Measurements from ENCODE around the gene CPT1C.
A peak's percentile ranks its signal among the peaks of the same experiment; 100 is the strongest.

Gene CPT1C

DNA sequence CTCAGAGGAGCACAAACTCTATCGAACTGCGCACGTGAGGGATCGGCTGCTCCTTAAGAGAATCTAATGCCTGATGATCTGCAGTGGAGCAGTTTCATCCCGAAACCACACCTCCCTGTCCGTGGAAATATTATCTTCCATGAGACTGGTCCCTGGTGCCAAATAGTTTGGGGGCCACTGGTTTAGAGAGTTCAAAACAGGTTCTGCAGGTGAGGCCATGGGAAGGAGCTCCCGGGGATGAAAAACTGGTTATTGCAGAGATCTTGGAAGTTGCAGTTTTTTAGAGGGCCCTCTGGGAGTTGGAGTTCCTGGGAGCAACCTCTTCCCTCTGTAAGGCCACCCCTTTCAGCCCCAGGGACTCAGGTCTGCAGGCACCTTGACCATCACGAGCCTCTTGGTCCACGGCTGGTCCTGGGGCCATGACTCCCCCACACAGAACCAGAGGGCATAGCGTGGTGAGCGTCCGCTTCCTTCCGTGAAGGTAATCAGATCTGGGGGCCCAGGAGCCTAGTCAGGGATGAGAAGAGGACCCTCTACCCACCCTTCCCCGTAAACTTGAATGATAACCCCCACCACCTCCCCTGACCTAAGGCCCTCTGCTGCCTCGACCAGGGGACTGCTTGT, 30.5 kb upstream of the CPT1C start:
- DNase-seq = no peak

DNA sequence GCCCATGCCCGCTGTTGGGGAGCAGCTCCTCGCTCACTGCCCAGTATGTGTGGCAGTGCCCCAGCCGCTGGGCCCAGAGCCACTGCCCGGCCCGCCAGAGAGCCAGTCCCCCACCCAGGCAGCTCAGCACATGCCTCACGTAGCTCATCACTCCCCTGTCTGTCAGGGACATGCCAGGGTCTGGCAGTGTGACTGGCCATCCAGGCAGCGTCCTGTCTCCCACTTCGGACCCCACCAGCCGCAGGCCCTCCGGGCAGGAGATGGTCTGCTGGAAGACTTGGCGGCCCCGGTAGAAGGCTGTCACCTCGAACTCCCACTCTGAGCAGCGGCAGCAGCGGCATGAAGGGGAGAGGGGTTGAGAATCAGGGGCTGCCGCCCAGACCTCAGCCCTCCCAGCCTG, 28.9 kb upstream of the CPT1C start:
- no peak for DNase-seq

DNA sequence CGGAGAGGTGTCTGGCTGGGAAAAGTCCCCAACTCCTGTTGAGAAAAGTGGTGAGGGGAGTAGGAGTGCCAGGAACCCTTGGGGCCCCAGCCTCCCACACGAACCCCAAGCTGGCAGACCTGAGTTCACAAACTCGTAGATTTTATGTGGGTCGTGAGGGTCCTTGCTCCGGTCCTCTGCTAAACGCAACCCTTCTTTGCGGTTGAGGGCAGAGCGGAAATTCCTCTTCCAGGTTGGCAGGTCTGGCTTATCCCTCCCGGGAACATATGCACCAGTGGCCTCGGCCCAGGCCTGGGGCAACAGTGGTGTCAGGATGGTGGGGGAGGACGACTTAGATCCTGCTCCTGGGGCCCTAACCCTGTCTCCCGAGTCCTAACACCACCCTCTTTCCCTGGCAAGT, 27.7 kb upstream of the CPT1C start:
- DNase-seq = no peak

DNA sequence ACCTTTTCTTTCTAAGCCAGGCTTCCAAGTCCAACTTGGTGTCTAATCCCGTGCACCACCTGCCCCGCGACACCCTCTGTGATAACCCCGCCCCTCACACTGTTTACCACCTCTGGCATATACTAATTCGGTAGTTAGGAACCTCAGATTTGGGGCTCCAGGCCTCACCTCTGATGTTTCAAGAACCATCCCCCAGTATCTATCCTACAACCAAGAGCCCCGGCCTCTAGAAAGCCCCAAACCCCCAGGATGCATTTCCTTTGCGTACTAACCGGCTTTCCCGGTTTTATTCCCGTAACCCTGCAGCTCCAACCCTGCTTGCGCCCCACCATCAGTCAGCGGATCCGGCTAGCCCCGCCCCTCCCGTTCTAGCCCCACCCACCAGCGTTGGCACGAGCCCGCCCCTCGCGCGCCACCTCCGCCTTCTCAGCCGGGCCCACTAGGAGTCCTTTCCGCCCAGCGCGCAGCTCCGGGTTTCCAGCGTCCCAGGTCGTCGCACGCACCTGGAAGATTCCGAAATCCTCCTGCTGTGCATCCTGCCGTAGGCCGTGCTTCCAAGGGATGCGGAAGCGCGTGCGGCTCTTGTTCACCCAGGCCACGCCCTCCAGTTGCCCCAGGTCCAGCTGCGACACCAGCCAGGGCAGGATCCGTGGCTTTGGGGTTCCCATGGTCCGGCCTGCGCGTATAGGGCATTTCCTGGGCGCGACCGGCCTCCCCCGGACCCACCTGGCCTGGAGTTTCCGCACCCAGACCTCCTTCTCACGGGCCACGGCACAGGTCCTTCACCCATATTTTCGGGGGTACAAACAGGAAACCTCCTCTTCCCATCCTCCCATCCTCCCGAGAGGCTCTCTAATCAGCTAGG, 26.5 kb upstream of the CPT1C start:
- DNase-seq = peak; percentile 68

DNA sequence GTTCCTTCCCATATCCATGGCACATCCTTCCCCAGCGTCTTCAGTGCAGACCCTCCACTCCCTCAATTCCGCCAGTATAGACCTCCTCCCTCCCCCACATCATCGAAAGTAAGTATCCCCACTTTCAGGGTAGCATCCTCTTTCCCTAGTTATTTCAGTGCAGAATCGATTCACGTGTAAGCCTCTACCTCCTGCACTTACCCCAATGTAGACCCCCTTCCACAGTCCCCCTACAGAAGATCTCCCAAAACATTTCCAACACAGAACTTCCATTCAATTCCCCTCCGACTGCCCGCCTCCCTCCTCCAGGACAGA, 25.9 kb upstream of the CPT1C start:
- no peak for DNase-seq

DNA sequence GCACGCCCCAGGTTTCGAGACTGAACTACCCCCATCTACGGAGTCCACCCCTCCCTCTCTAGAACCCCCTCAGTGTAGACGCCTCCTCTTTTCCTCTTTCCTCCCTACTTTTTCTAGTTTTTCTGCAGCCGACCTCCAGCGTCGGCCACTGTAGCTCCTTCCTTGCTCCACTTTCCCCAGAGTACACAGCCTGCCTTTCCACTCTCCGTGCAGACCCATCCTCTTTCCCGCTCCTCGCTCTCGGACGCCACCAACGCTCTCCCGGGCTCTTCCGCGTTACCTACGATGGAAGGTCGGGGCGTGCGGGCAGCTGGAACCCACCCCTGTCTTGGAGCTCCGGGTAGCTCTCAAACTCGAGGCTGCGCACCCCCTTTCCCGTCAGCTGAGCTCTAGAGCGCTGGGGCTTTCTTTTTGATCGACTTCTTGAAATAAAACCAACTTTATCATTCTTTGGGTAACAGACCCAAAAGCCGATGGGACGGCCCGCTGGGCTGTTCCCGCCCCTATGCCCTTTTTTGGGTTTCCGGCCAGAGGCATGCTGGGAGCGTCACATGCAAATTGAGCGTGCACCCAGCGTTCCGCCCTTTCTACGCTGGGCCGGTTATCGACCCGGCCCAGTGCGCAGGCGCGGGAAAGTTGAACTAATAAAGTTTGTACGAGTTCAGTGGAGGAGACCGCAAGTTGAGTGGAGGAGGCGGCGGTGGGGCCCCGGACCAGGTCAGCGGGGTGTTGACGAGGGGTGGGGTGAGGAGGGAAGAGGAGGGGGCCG, 25.4 kb upstream of the CPT1C start, which contains the start of the genes BCL2L12 and IRF3:
TSS of gene BCL2L12 (plus strand) at position 583 of the 769 bp plus-strand sequence. CDS start 760 bp downstream, outside the sequence.
TSS of gene IRF3 (minus strand) at position 507 of the 769 bp plus-strand sequence. CDS start 1,019 bp downstream, outside the sequence.
- peak; percentile 95 for DNase-seq

DNA sequence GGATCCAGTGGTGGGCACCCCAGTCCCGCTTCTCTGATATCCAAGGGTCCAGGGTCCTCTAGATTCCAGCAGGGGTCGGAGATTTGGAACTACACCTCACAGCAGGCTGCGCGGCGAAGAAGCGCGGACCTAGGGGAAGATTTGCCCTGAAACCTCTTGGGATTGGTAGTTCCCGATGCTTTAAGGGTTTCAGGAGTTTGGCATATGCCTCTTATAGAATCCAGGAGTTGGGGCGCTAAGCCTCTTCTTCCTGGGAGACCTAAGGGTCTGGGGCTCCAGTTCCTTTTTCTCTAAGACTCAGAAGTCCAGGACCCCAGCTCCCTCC, 24.8 kb upstream of the CPT1C start:
- no peak for DNase-seq

DNA sequence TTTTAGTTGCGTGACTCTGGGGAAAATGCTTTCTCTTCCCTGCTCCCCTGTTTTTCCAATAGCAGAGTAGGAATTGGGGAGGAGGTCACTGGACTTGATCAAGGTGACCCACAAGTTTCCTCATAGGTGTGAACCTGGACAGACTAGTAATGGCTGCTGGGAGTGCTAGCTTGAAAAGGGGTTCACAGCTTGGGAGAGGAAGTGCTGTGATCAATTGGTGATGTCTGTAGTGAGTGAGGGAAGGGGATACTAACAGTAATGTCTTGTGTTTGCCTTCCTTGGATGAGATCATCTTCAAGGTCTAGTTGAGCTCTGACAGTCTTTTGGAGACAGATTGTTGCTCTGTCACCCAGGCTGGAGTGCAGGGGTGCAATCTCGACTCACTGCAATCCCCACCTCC, 23.4 kb upstream of the CPT1C start:
- DNase-seq = no peak

DNA sequence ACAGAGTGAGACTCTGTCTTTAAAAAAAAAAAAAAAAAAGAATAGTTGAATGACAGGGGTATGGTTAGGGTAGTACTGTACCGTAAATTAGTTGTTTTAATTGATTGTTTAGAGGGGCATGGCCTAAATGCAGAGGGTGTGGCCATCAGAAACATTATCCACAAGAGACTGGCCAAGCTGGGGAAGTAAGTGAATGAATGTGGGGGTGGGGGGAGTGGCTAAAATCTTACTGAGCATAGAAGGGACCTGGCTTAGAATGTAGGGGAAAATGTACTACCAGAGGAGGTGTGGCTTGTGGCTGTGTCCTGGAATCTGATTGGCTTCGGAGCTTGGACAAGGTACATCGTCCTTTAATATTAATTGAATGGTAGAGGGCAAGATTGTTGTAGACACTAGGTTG, 21.4 kb upstream of the CPT1C start:
- no peak for DNase-seq

DNA sequence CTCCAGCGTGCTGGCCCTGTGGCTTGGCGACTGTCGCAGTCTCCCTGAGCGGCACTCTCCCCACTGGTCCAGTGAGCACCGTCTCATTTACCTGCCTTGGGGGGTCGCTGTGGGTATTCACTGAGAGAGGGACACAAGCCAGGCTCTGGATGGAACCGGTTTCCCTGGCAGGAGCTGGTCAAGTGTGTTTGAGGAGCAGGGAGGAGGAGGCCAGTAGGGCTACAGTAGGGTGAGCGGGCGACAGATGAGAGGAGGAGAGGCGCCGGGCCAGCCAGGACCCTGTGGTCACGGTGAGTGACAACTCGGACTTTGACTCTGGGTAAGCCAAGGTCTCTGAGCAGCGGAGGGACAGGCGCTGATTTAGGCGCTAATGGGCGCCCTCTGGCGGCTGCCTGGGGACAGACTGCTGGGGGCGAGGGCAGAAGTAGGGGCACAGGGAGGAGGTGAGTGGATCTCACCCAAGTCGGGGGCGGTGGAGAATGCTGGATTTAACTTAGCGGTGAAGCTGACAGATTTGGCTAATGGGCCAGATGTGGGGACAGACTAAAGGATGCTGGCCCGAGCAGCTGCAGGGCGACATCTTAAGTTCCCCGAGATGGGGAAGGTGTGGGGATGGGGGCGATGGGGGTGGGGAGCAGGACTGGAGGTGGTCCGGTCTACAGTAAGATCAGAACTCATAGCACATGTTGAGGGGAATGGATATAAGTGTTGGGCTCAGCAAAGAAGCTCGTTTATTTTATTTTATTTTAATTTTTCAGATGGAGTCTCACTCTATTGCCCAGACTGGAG, 18.6 kb upstream of the CPT1C start:
- DNase-seq = peak; percentile 48

DNA sequence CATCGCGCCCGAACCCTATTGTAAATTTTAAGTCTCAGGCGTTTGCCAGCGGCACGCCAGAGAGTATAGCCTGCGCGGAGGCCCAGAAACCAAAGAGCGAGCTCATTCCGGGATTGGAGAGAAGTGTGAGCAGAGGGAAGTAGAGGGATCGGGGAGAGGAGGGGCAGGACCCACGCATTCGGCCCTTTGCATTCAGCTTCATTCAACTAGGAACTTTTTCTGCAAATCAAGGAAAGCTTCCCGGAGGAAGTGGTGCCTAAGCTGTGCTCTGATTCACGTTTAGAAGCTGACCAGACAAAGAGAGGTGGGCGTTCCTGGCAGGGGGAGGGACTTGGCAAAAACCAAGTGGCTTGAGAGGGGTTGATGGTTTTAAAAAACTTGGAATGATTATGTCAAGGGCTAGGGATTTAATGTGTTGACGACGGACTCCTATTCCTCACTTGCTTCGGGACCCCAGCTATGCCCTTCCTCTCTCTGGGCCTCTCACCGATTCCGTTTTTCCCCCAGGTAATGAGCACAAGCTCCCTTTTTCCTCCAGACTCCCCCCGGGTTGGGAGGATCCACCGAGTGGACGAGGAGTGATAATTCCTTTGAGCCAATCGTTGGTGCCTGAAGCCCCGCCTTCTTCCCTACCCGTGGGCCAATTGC, 14.7 kb upstream of the CPT1C start:
- DNase-seq = peak; percentile 91

DNA sequence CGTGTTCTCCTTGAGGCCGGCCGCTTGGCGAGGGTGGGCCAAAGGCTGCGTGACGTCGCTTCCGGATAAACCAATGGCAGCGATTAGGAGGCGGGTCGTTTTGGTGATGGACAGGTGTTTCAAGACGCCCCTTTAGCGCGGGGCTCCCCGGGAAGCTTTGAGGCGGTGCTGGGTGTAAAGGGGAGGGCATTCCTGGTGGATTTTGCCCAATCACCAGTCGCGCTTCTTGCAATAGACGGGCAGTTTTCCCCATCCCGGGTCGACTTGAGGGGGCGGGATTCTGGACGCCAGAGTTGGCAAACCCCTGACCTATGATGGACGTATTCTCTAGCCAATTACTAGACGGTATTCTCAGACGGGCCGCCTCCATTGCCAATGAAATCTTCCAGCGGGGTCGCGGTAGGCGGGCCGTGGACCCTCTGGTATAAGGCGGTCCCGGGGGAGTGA, 14.1 kb upstream of the CPT1C start:
- peak; percentile 100 for DNase-seq

DNA sequence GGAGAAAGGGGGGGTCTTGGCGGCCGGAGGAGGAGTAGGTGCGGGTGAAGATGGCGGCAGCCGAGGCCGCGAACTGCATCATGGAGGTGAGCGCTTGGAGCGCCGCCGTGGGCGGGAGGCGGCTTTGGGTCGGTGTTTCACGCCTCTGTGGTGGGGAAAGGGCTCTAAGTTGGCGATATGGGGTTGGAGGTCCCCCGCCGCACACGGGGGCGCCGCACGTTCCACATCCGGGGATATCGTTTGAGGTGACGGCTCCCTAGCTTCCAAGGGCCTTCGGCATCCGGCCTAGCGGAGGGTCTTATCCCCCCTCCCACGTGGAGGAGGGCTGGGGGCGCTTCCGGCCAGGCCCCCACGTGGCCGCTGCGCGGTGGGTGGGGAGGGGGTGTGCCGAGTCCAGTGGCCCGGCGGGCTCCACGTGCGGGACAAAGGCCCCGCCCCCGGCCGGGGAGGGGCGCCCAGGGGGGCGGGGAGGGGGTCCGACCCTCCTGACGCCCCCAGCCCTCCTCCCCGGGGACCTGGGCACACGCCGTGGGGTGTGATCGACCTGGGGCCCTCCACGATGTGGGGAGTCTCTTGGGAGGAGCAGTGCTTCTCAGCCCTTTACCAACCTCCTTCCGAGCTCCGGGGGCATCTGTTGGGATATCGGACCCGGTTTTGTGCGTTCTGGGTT, 13.6 kb upstream of the CPT1C start, which contains the start of gene PRMT1:
TSS of gene PRMT1 (plus strand) at position 41 of the 670 bp plus-strand sequence. CDS start at position 51, 10 bp downstream.
- peak; percentile 42 for DNase-seq

DNA sequence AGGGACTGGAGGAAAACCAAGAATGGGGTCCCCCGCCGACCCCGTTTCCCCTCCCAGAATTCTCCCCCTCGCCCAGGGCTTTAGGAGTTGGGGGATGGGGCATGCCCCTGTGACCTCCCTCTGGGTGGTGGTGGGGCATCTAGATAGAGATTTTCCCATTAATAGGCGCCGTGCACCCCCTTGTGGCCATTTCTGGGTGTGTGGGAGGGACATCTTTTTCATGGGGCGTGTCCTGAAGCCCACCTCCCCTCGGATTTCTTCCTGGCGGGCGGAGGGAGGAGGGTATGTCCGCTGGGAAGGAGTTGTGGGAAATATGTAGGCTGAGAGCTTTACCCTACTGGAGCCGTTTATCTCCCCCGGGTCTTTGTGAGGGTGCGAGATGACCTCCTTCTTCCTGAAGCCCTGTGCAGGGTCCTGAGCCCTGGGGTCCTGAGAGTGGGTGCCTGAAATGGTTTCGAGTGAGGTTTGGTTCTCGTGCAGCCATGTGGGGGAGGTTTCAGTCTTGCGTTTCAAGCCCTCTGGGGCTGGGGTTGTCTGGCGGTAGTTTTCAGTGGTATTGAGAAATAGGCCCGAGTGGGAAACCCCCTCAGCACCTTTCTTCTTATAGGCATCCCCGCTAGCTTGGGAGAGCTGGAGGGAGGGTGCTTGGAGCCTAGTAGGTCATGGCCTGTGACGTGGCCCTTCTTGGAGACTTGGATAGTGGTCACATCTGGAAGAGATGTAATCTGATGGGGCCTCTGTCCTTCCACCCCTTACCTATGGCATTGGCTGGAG, 12.8 kb upstream of the CPT1C start:
- peak; percentile 68 for DNase-seq

DNA sequence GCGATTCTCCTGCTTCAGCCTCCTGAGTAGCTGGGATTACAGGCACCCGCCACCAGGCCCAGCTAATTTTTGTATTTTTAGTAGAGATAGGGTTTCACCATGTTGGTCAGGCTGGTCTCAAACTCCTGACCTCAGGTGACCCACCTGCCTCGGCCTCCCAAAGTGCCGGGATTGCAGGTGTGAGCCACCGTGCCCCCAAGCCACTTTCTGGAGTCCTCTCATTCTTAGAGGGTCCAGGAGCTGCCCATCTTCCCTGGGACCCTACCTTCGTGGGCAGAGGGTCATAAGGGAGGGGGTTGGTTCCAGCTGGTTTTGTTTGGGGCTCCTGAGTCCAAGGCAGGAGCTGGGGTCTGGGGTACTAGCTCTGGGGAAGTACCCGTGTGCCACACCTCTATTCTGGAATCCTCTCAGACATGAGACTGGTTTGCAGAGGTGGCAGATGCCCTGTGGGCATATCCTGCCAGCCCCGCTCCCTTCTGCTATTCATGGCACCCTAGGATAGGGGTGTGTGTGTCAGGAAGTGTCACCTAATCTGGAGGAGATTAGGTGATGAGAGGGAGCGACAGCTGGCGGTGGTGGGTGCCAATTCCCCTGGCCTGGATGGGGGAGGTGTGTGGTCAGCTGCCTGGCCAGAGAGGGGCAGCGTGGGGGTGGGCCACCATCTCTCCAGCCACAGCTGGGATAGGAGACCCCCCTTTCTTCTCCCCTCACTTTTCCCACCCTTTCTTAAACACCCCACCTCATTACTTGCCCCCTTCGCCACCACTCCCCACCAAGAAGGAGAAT, 11.7 kb upstream of the CPT1C start:
- DNase-seq = no peak

DNA sequence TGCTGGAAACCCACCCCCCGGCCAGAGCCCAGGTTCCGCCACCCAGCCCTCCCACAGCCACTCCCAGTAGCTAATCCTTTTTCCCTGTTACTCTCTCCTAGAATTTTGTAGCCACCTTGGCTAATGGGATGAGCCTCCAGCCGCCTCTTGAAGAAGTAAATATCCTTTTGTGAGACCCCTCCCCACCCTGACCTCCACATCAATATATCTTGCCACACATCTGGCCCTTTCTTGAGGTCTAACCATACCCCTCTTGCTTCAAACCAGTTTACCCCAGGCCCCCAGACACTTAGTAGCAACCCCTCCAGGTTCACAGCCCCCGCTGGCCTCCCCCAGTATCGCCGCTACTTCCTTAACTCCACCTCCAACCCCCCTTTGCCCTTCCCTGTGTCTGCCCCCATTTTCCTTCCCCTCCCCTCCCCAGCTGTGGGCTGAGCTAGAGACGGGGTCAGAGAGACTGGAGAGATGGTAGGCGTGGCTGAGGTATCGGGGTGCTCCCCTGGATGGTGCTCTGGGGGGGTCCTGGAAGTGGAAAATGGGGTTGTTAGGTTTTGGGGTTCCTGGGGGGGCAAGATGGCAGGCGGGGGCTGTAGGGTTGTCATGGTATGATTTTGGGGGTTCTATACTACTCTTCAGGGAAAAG, 11.0 kb upstream of the CPT1C start:
- no peak for DNase-seq

DNA sequence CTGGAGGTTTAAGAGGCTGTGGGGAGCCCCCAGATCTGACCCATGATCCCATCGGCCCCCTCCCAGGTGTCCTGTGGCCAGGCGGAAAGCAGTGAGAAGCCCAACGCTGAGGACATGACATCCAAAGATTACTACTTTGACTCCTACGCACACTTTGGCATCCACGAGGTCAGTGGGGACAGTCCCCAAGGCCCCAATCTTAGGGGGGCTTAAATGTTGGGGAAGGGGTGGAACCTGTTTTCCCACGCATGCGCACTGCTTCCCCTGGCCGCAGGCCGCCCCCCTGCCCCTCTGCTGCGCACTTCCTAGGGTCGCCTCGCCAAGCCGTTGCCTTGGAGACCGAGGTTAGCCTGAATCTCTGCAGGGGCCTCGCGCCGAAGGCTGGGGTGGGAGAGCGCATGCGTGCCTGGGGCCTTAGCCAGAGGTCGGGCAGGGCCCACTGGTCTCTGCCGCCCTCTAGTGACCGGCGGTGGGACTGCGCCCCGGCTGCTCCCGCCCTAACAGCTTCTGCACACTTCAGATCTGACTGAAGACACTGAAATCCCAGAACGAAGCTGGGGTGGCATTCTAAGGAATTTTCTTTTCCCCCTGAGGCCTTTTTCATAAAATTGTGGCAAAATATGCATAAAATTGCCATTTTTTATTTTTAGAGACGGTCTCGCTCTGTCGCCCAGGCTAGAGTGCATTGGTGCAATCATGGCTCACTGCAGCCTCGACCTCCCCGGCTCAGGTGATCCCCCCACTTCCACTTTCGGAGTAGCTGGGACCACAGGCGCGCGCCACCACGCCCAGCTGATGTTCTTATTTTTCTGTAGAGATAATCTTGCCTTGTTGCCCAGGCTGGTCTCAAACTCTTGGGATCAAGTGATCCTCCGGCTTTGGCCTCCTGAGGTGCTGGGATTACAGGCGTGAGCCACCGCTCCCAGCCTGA, 10.2 kb upstream of the CPT1C start:
- DNase-seq = peak; percentile 79

DNA sequence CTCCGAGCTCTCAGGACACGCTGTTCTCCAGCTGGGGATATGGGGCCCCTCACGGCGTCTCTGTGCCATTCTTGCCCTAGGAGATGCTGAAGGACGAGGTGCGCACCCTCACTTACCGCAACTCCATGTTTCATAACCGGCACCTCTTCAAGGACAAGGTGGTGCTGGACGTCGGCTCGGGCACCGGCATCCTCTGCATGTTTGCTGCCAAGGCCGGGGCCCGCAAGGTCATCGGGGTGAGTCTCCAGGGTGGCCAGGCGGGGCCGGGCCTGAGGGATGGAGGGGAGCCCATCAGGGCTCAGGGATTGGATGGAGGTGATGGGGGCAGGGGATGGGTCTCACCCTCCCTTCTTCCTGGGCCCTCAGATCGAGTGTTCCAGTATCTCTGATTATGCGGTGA, 9.1 kb upstream of the CPT1C start:
- DNase-seq = no peak
